OCI-M1 (cell line): ENCODE measurements around the gene OLFML2B.

Experiments
- DNase-seq: peaks from one replicate; lab custom pipeline; 2025; lab: John Stamatoyannopoulos, UW

OLFML2B gene

DNA sequence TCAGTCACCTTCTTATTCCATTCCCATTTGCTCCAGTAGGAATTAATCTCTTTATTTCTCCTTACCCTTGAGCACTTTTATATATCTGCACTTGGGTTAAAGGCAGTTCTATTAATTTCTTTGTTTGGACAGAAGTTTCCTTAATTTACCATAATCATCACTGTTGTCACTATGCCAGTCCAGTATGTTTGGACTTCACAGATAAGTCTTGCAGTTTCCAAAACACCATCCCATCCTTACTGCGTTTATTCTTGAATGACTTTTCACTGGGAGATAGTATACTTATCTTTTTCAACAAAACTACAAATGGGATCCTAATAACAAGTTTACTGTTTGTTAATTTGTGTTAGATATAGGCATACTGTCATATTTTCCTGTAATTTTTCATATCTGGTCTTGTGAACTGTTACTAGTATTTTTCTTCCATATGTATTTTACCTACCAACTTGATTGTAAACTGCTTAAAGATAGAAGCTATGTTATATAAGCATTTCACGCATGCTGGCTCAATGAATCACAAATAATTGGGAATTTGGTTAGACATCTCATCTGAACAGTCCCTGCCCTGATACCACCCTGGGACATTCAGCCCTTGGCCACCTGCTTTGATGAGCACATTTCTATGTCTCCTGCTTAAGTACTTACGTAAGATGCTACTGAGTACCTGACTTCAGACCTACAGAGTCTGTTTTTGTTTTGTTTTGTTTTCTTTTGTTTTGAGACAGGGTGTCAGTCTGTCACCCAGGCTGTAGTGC is 78.2 kb downstream of the OLFML2B start:
- peak; percentile 11 for DNase-seq

DNA sequence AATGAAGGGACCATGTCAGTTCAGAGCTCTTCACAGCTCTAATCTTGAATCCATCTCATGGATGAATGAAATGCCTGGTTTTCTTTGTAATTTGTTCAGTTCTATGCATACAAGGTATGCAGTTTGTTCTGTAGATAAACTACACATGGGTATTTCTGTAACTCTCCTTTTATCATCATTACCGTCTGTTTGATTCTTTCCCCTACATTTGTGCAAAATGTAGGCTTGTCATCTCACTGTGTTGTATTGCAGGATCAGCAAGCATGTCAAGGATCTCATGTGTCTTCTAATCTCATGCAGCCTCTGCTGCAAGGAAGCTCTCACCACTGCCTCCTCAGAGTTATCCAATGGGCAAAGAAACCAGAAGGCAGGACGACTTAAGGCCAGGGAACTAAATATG is 79.3 kb downstream of the OLFML2B start:
- DNase-seq = no peak

DNA sequence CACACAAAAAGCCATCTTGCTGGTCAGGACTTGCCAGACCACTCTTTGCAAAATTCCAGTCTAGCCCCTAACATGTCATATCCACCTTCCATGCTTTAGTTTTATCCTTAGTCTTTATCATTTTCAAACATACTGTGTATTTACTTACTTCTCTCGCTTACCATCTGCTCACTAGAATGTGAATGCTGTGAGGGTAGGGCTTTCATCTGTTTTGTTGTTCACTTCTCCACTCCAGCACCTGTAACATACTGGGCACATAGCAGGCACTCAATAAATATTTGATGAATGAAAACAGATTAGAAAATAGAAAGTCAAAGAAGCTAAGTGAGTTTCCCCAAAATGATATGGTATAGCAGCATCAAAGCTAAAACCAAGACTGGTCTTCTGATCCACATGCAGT is 79.9 kb downstream of the OLFML2B start:
- no peak for DNase-seq

DNA sequence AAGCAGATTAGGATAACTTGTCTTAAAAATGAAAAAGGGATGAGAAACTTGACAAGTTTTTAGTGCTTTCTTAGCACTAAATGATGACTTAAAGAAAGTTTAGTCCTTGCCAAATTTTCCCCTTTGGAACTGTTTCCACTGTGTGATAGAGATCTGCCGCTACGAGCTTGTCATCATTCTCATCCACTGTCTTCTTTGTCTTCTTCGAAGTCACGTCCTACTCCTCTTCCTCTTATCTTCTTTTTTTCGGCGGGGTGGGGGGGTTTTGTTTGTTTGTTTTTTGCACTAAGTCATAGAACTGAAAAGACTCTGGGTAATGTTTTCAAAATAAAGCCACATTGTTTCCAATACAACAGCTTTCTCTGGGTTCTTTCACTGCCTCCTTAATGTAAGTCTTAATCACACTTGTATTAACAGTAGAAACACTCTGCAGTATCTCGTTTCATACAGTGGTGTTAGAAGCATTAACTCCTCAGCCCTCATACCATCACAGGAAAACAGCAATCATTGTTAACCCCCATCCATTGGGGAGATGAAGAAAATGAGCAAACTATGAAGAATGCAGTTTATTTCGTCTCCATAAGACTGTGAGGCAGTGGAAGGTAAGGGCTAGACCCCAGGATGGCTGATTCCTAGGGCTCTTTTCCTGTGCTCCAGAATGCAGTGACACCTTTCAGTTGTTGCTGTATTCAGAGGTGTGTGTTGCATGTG is 81.8 kb downstream of the OLFML2B start:
- no peak for DNase-seq

DNA sequence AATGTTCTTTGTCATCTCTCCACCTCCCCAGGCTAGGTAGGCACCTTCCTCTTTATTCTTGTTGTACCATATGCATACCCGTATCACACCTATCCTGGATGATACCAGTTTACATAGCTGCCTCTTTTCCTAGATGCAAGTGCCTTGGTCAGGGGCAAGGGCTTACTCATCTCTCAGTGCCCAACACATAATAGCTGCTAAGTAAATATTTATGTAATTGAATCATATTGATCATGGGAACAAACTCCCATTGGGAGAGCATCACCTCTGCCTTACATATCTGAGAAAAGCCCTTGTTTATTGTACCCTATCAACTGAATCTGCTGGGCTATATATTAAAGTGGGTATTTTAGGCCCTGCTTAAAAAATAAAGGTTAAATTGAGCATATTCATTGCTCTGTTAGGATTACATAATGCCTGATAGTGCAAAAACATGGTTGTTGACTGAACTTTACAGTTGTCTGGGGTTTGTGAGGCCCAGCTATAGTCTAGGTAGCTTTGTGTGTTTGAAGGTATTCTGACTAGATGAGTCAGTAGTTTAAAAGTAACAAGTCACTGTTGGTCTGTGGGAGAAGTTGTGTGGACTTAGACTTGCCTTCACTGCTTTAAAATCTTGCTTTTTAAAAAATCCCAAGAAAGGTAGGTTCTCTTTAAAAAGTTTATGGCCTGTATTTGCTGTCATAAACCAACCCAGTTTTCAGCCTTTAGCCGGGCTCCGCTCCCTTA is 82.6 kb downstream of the OLFML2B start:
- no peak for DNase-seq

DNA sequence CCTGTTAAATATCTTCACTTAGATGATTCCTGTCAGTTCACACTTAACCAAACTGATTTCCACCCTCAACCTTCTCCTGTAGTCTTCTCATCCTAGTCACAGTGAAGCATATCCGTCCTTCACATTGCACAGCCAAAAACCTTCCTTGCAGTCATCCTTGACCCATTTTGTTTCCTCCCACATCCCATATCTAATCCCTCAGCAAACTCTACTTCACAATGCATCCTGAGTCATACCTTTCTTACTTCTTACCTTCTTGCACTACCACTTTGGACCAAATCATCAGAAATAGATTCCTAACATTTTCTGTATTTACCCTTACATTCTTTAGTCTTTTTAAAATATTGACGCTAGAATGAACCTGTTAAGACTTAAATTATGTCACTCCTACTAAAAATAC is 86.9 kb downstream of the OLFML2B start:
- no peak for DNase-seq

DNA sequence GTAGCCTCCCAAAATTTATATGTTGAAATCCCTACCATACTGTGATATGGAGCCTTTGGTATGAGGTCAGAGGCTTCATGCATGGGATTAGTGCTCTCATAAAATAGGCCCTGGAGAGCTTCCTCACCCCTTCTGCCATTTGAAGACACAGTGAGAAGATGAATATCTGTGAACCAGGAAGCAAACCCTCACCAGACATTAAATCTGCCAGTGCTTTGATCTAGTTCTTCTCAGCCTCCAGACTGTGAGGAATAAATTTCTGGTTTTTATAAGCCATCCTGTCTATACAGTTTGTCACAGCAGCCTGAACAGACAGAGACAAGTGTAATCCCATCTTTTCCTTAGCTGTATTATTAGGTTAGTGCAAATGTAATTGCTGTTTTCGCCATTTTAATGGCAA is 88.4 kb downstream of the OLFML2B start:
- DNase-seq = no peak

DNA sequence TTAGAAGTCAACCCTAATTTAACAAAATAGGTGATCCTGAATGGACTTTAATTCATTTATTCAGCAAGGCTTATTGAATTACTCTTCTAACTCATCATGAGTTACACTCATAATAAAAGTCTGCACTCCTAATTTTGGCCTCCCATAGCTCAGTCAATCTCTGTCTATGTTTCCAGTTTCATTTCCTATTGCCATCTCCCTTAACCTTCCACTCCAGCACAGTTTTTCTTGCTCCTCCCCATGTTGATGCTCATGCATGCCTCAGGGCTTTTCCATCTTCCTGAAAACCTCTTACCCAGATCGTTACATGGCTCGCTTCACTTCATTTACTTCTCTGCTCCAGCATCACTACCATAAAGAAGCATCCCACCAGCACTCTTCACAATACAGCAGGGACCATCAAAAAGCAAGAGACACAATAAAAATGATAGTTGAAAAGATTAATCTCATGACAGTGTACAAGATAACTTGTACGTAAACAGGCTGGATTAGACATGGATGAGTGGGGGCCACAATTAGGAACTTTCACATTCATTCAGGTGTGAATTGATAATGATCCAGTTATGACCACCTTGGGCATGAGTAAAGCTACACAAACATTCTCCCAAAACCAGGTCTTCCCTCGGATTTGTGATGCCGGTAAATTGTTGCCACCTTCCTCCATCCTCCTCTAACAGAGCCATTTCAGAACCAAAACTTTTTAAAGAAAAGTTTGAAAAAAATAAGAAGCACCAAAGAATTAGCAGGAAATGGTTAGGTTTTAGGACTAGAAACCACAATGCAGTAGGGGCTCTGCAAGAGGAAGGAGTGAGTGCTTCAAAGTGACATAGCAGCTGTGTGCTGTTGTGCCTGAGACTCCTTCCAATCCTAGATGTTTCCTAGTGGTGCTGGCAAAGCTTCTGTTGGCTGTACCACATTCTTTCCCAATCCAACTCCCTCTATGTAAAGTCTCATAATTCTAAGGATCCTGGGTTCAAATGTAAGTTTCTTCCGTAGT is 89.8 kb downstream of the OLFML2B start:
- DNase-seq = no peak
